GM21515 (cell line): ENCODE data around the gene NTN3.

Experiments used
- ATAC-seq: cut with Tn5 transposase; IDR thresholded peaks from one replicate; pipeline ENCODE4 v1.9.1; 2021; ENCODE audit not compliant: unreplicated experiment

Gene NTN3

GRCh38 chr16:2512735-2513404 is 41.8 kb downstream of the NTN3 start:
- ATAC-seq = no peak

- peak; percentile 56 for ATAC-seq
Measured at GRCh38 chr16:2513405-2514332, 42.6 kb downstream of the NTN3 start, which contains the start of gene ATP6V0C. Gene ATP6V0C (plus strand): TSS chr16:2513952. CDS start chr16:2514104, 152 bp downstream.

GRCh38 chr16:2514333-2515179 is 43.5 kb downstream of the NTN3 start:
- ATAC-seq = no peak

GRCh38 chr16:2515180-2515851 is 44.2 kb downstream of the NTN3 start:
- no peak for ATAC-seq

GRCh38 chr16:2516391-2517240 is 45.5 kb downstream of the NTN3 start:
- no peak for ATAC-seq

GRCh38 chr16:2517954-2518605 is 47.0 kb downstream of the NTN3 start:
- no peak for ATAC-seq

- no peak for ATAC-seq
Measured at GRCh38 chr16:2518823-2519710, 48.0 kb downstream of the NTN3 start.

- ATAC-seq = no peak
Measured at GRCh38 chr16:2519711-2520080, 48.6 kb downstream of the NTN3 start.

GRCh38 chr16:2520097-2520783 is 49.1 kb downstream of the NTN3 start, which contains the start of gene AMDHD2:
Gene AMDHD2 (plus strand): TSS chr16:2520371. CDS start chr16:2520459, 88 bp downstream.
- ATAC-seq = peak; percentile 38

GRCh38 chr16:2520784-2521531 is 49.9 kb downstream of the NTN3 start:
- ATAC-seq = no peak
